H1 (cell line): Measurements from ENCODE around the gene LRRC42. TPM values are rescaled to one million over a fixed set of nuclear protein-coding genes. Genes with fewer than 3 reads are reported as not detected.

Experiments used
- CTCF ChIA-PET: fragments of 300-600 bp; sonication (Branson Sonifier 250); formaldehyde crosslinking; loops from one replicate; lab custom pipeline; 2021; ENCODE audit not compliant: partially characterized antibody; lab: Charles Lee
- POLR2A ChIA-PET: fragments of 300-600 bp; sonication (Branson Sonifier 250); formaldehyde crosslinking; loops from one replicate; lab custom pipeline; 2021; ENCODE audit warnings: inconsistent platforms; ENCODE audit not compliant: partially characterized antibody; lab: Charles Lee
- DNase-seq, 2 experiments: peaks; one replicate each; pipeline versions ENCODE4 v3.0.0 to v3.0.0-alpha.2; 2010 to 2022; ENCODE audit warnings: low spot score in 2 of 2, low read depth in 1 of 2, mixed read lengths in 1 of 2
- FAIRE-seq: peaks from 2 replicates; lab custom pipeline; 2011; peaks lifted over from hg19 to GRCh38; lab: Jason Lieb, UNC
- H2AFZ ChIP-seq: 2 replicates; pipeline ENCODE4 v1.8.1; 2012; ENCODE audit warnings: low read length, inconsistent platforms
- H2AK5ac ChIP-seq: 2 replicates; pipeline ENCODE4 v1.6.1; 2013; ENCODE audit warnings: low read depth, low read length
- H2BK120ac ChIP-seq: replicated peaks from 2 replicates; pipeline ENCODE3; 2013; ENCODE audit warnings: low read depth, low read length, inconsistent platforms
- H2BK12ac ChIP-seq: 2 replicates; pipeline ENCODE4 v1.6.1; 2013; ENCODE audit warnings: low read depth, low read length
- H2BK15ac ChIP-seq: 2 replicates; pipeline ENCODE4 v1.6.1; 2013; ENCODE audit warnings: low read length
- H2BK20ac ChIP-seq: 2 replicates; pipeline ENCODE4 v1.6.1; 2013; ENCODE audit warnings: low read length
- H2BK5ac ChIP-seq: 2 replicates; pipeline ENCODE4 v1.6.1; 2013; ENCODE audit warnings: low read depth, low read length
- H3K14ac ChIP-seq: 2 replicates; pipeline ENCODE4 v1.6.1; 2013; ENCODE audit warnings: inconsistent platforms; ENCODE audit not compliant: insufficient read length
- H3K18ac ChIP-seq: 2 replicates; pipeline ENCODE4 v1.6.1; 2013; ENCODE audit warnings: low read length; ENCODE audit errors: extremely low read depth
- H3K23ac ChIP-seq: 2 replicates; pipeline ENCODE4 v1.6.1; 2013; ENCODE audit warnings: inconsistent platforms; ENCODE audit not compliant: insufficient read length
- H3K23me2 ChIP-seq: 2 replicates; pipeline ENCODE4 v1.6.1; 2013; ENCODE audit warnings: low read depth, low read length
- H3K27ac ChIP-seq: 2 replicates; pipeline ENCODE4 v1.6.1; 2011; ENCODE audit warnings: low read depth, low read length, inconsistent platforms
- H3K27me3 ChIP-seq, 4 experiments: replicated peaks in 1 of 4; 1 replicate in 1 of 4; 2 replicates in 3 of 4; pipeline versions ENCODE4 v1.6.1 to v1.8.1; 2011 to 2013; ENCODE audit warnings: low read length in 3 of 4, mild to moderate bottlenecking in 3 of 4, inconsistent platforms in 2 of 4, mixed read lengths in 2 of 4, moderate library complexity in 1 of 4; ENCODE audit not compliant: control insufficient read depth in 3 of 4, insufficient read depth in 3 of 4; ENCODE audit errors: extremely low read depth in 1 of 4
- H3K36me3 ChIP-seq, 4 experiments: 2 replicates each; pipeline versions ENCODE4 v1.6.1 to v1.8.1; 2011 to 2013; ENCODE audit warnings: mild to moderate bottlenecking in 4 of 4, low read length in 3 of 4, moderate library complexity in 2 of 4, control low read depth in 1 of 4, inconsistent platforms in 1 of 4; ENCODE audit not compliant: insufficient read depth in 4 of 4, control insufficient read depth in 2 of 4
- H3K4ac ChIP-seq: replicated peaks from 2 replicates; pipeline ENCODE3; 2013; ENCODE audit warnings: low read length, low read depth, mixed read lengths, inconsistent platforms; ENCODE audit not compliant: insufficient read length
- H3K4me1 ChIP-seq, 4 experiments: replicated peaks in 1 of 4; 1 replicate in 1 of 4; 2 replicates in 3 of 4; pipeline versions ENCODE4 v1.6.1 to v1.8.1; 2011 to 2013; ENCODE audit warnings: low read length in 3 of 4, inconsistent platforms in 2 of 4, mixed read lengths in 1 of 4; ENCODE audit not compliant: insufficient read depth in 4 of 4, control insufficient read depth in 3 of 4
- H3K4me2 ChIP-seq, 2 experiments: 2 replicates each; pipeline versions ENCODE4 v1.6.1 to v1.8.1; 2011 to 2013; ENCODE audit warnings: low read depth in 2 of 2, low read length in 2 of 2, control low read depth in 1 of 2, inconsistent platforms in 1 of 2, mild to moderate bottlenecking in 1 of 2; ENCODE audit not compliant: insufficient read depth in 1 of 2
- H3K4me3 ChIP-seq, 4 experiments: fragments of 200-600, 300-600 bp in 1 of 4; sonication (generic), shearing (Covaris generic), sonication (Bioruptor Twin) in 1 of 4; 2 replicates each; pipeline versions ENCODE4 v1.5.1 to v1.8.1; 2011 to 2016; ENCODE audit warnings: low read length in 4 of 4, low read depth in 3 of 4, control low read depth in 2 of 4, inconsistent platforms in 2 of 4, mild to moderate bottlenecking in 2 of 4, mixed read lengths in 1 of 4, moderate library complexity in 1 of 4; ENCODE audit not compliant: insufficient read depth in 2 of 4; ENCODE audit errors: extremely low read depth in 1 of 4
- H3K56ac ChIP-seq: replicated peaks from 2 replicates; pipeline ENCODE3; 2013; ENCODE audit warnings: low read depth, mild to moderate bottlenecking, mixed read lengths, low read length, inconsistent platforms; ENCODE audit not compliant: insufficient read length
- H3K79me1 ChIP-seq: 2 replicates; pipeline ENCODE4 v1.6.1; 2013; ENCODE audit warnings: low read depth, low read length, control low read depth
- H3K79me2 ChIP-seq, 2 experiments: 2 replicates each; pipeline versions ENCODE4 v1.6.1 to v1.8.1; 2012 to 2013; ENCODE audit warnings: low read length in 2 of 2, mild to moderate bottlenecking in 2 of 2, inconsistent platforms in 1 of 2; ENCODE audit not compliant: insufficient read depth in 2 of 2, control insufficient read depth in 1 of 2
- H3K9ac ChIP-seq, 4 experiments: replicated peaks in 1 of 4; 1 replicate in 1 of 4; 2 replicates in 3 of 4; pipeline versions ENCODE4 v1.6.1 to v1.8.1; 2011 to 2013; ENCODE audit warnings: low read depth in 3 of 4, low read length in 3 of 4, control low read depth in 2 of 4, mild to moderate bottlenecking in 2 of 4, moderate library complexity in 2 of 4, inconsistent platforms in 1 of 4; ENCODE audit errors: extremely low read depth in 1 of 4
- H3K9me3 ChIP-seq, 2 experiments: 2 replicates each; pipeline versions ENCODE4 v1.6.1 to v1.8.1; 2012 to 2013; ENCODE audit warnings: mild to moderate bottlenecking in 2 of 2, moderate library complexity in 2 of 2, control low read depth in 1 of 2, inconsistent platforms in 1 of 2, low read depth in 1 of 2, low read length in 1 of 2, mixed read lengths in 1 of 2; ENCODE audit not compliant: insufficient read depth in 2 of 2
- H4K20me1 ChIP-seq, 2 experiments: replicated peaks in 1 of 2; 2 replicates each; pipeline versions ENCODE3 to v1.8.1; 2011 to 2013; ENCODE audit warnings: inconsistent platforms in 2 of 2, low read length in 2 of 2, mild to moderate bottlenecking in 1 of 2; ENCODE audit not compliant: insufficient read depth in 2 of 2, control insufficient read depth in 1 of 2
- H4K5ac ChIP-seq: 2 replicates; pipeline ENCODE4 v1.6.1; 2013; ENCODE audit warnings: low read length, low read depth, mixed read lengths, inconsistent platforms; ENCODE audit not compliant: insufficient read length
- H4K8ac ChIP-seq: 2 replicates; pipeline ENCODE4 v1.8.0; 2013; ENCODE audit warnings: mild to moderate bottlenecking, moderate library complexity, low read length, inconsistent platforms; ENCODE audit not compliant: insufficient read depth; ENCODE audit errors: extremely low read depth
- H4K91ac ChIP-seq: replicated peaks from 2 replicates; pipeline ENCODE3; 2013; ENCODE audit warnings: low read length, mixed read lengths, inconsistent platforms; ENCODE audit not compliant: insufficient read length
- ATF3 ChIP-seq: IDR thresholded peaks from 2 replicates; pipeline ENCODE4 v1.6.1; 2011; ENCODE audit warnings: low read depth, mild to moderate bottlenecking, low read length; ENCODE audit not compliant: insufficient read depth
- CTBP2 ChIP-seq: IDR thresholded peaks from 2 replicates; pipeline ENCODE4 v1.7.0; 2011; ENCODE audit warnings: borderline replicate concordance, mild to moderate bottlenecking, moderate library complexity, mixed read lengths, low read length; ENCODE audit not compliant: insufficient read depth, insufficient read length
- EGR1 ChIP-seq: IDR thresholded peaks from 2 replicates; pipeline ENCODE4 v1.6.1; 2011; ENCODE audit warnings: low read depth, low read length, borderline replicate concordance
- EP300 ChIP-seq, 2 experiments: IDR thresholded peaks; 1 replicate in 1 of 2; 2 replicates in 1 of 2; pipeline ENCODE4 v1.6.1; 2011 to 2012; ENCODE audit warnings: low read depth in 2 of 2, low read length in 2 of 2, mild to moderate bottlenecking in 2 of 2, borderline replicate concordance in 1 of 2, inconsistent platforms in 1 of 2, moderate library complexity in 1 of 2
- NRF1 ChIP-seq: IDR thresholded peaks from 2 replicates; pipeline ENCODE4 v1.6.1; 2011; ENCODE audit warnings: mild to moderate bottlenecking, low read depth, low read length, improper control_type of control experiment
- PHF8 ChIP-seq: fragments of 200-600 bp; sonication (generic); conservative IDR thresholded peaks from 2 replicates; pipeline ENCODE4 v1.7.1; 2012; ENCODE audit warnings: low read depth, mild to moderate bottlenecking, inconsistent platforms, low read length, moderate library complexity
- RAD21 ChIP-seq, 2 experiments: IDR thresholded peaks in 1 of 2; conservative IDR thresholded peaks in 1 of 2; 2 replicates each; pipeline ENCODE4 v1.6.1; 2011; ENCODE audit warnings: low read depth in 2 of 2, low read length in 2 of 2, improper control_type of control experiment in 1 of 2, inconsistent platforms in 1 of 2, mild to moderate bottlenecking in 1 of 2, moderate library complexity in 1 of 2
- RBBP5 ChIP-seq: IDR thresholded peaks from 2 replicates; pipeline ENCODE4 v1.7.1; 2012; ENCODE audit warnings: low read depth, mild to moderate bottlenecking, inconsistent platforms, low read length, moderate library complexity, borderline replicate concordance
- TAF1 ChIP-seq: IDR thresholded peaks from 2 replicates; pipeline ENCODE4 v1.6.1; 2011; ENCODE audit warnings: mild to moderate bottlenecking, low read depth, low read length
- WGBS, 2 experiments: shearing (Covaris generic) in 1 of 2; methylation state at CpG; one replicate each; pipeline versions ENCODE4 v1.1.6 to v1.1.7; 2013 to 2015; ENCODE audit warnings: low lambda C conversion rate in 2 of 2, mixed read lengths in 2 of 2, inconsistent platforms in 1 of 2, low coverage in 1 of 2, missing lambda C conversion rate in 1 of 2; ENCODE audit not compliant: insufficient replicate concordance in 2 of 2, insufficient coverage in 1 of 2, insufficient read length in 1 of 2; ENCODE audit errors: extremely low coverage in 1 of 2, missing lambda C conversion rate in 1 of 2; 5-methylcytosine and 5-hydroxymethylcytosine counted together
- polyA plus RNA-seq, 7 experiments: library from polyadenylated mRNA; depleted of rRNA in 3 of 7; stranded (reverse) in 5 of 7; unstranded in 2 of 7; fragments of >200 nt in 5 of 7; fragments of 200-250 nt in 2 of 7; gene quantifications; 1 replicate in 5 of 7; 2 replicates in 1 of 7; 4 replicates in 1 of 7; pipeline versions ENCODE4 v1.2.1 to v1.2.3, GENCODE V29; 2011 to 2013; ENCODE audit warnings: missing spikeins in 2 of 7, mixed read lengths in 2 of 7
- total RNA-seq: library from RNA; stranded (reverse); fragmentation: NEBNext Ultra II Directional; extraction: Animal tissue kit (Norgen Biotek cat#: 25700); gene quantifications from 2 replicates; pipeline ENCODE4 v1.2.1, GENCODE V29; 2021

The LRRC42 gene
- total and polyA plus RNA-seq, 2 of the 8 experiments (the other 6 are each of a cell fraction or from before 2014, with no cell fraction given), result 38.2 to 54.1 TPM

GRCh38 chr1:53911442-53911841, 34.7 kb upstream of the LRRC42 start:
- Histone ChIP-seq H3K4ac (no peak overlapping the region), H2AFZ (no peak overlapping the region), H3K9ac (no peak overlapping the region), H3K79me2 (no peaks in the 10 kb centered on the region), H3K79me1 (no peaks in the 10 kb centered on the region), H3K9me3 (no peaks in the 10 kb centered on the region), H4K20me1 (no peaks in the 10 kb centered on the region), H4K91ac (no peak overlapping the region), H3K4me3 (no peak overlapping the region), H3K36me3 (no peaks in the 10 kb centered on the region), H2AK5ac (no peak overlapping the region), H3K4me1 (peaks cover 7 to 13% (median 12%) of the 10 kb centered on the region in 4 experiments; a peak in 6 of 7 replicates), H2BK15ac (no peak overlapping the region), H3K14ac (no peak overlapping the region), H2BK12ac (no peak overlapping the region), H2BK5ac (no peak overlapping the region), H4K5ac (no peak overlapping the region), H3K4me2 (no peak overlapping the region), H3K56ac (no peak overlapping the region), H3K23me2 (no peaks in the 10 kb centered on the region), H2BK20ac (no peak overlapping the region), H3K27me3 (no peaks in the 10 kb centered on the region), H3K18ac (no peak overlapping the region), H2BK120ac (no peak overlapping the region), H3K23ac (no peak overlapping the region), H3K27ac (no peak overlapping the region), H4K8ac (no peak overlapping the region)
- ChIA-PET CTCF (interaction anchor here (1.0 to 4.7 kb wide), 4 partner anchors 32 to 81 kb away, joined by 3 to 32 read pairs (median 14); no protein-coding TSS in a partner anchor), POLR2A (interaction anchor here (0.7 kb wide), 1 partner anchor 141 kb away, joined by 3 read pairs; no protein-coding TSS in a partner anchor)
- TF ChIP-seq PHF8, result no peak
- no peak for TF ChIP-seq RBBP5
- TF ChIP-seq EP300 (IDR thresholded peaks at IDR 0.05; ENCODE audit: borderline replicate concordance in 1 of 2, low read depth in 2 of 2, low read length in 2 of 2), result no peak
- no peak for TF ChIP-seq RAD21 (IDR thresholded peaks at IDR 0.05 in 1 of 2, conservative IDR thresholded peaks at IDR 0.05 in 1 of 2; ENCODE audit: low read depth in 2 of 2, low read length in 2 of 2)
- TF ChIP-seq TAF1, result no peak
- no peak for TF ChIP-seq ATF3
- TF ChIP-seq NRF1, result no peak
- no peak for TF ChIP-seq CTBP2
- no peak for TF ChIP-seq EGR1
- 94% methylated on average over 4 of the region's 4 CpGs; no CpG with 5 or more reads in 1 of the 2 experiments for WGBS, 2 experiments
- FAIRE-seq (no peak), DNase-seq (no peak)
